HG02852 (cell line): Measurements from ENCODE around the gene EFNA5.

ENCODE experiments used
- ATAC-seq: cut with Tn5 transposase; IDR thresholded peaks from one replicate; pipeline ENCODE4 v1.9.1; 2021; ENCODE audit warnings: mild to moderate bottlenecking, moderate library complexity; ENCODE audit not compliant: unreplicated experiment

EFNA5 gene

GRCh38 chr5:107341376-107342084 lies 329.2 kb downstream of the EFNA5 start:
- ATAC-seq = no peak

DNA sequence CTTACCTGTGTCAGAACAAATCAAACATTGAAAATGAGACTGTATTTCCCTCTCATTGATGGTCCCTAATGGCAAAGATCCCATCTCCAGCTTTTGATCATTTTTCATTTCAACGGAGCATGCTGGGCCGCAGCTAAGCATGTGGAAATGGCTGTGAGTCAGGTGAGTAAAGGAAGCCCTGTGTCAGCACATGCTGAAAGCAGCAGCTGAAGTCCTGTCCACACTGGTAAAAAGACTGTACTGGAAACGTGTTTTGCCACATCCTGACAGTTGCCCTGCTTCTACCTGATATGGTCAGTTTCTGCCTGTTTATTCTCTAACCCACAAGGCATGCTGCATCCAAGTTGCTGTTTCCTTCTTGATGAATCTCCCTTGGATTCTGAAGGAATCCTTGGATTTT lies 330.1 kb downstream of the EFNA5 start:
- ATAC-seq = no peak

DNA sequence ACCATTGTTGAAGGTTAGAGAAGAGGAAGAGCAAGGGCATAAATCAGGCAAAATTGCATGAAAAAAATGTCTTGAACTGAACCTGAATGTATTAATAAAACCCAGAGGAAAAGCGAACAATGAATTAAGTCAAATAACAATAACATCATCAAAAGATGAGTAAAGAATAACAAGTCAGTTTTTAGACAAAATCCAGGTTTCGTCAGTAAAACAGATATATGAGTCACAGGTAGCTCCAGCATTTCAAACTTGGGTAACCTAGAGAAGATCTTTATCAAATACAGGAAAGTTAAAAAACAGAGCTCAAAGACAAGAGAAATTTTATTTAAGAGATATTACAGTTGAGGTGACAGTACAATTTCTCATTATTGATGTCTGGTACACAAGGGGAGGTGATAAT lies 332.4 kb downstream of the EFNA5 start:
- no peak for ATAC-seq

- no peak for ATAC-seq
Measured at GRCh38 chr5:107337281-107337680, 333.5 kb downstream of the EFNA5 start.

DNA sequence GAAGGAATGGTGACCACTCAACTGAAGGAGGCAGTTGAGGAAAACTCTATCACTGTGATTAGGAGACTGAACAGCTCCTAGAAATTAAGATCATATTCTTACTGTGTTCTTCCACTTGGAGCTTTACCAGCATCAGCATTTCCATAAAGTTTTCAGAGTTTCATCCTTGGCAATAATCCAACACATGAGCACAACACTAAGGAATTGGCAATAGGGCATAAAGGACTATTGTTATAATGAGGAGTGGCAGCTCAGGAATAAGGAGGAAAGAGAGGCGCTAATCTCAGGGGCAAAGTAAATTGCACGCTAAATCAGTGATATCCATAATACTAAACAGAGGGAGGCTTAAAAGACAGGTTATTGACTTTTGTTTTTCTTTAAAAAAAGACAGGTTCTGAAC lies 338.9 kb downstream of the EFNA5 start:
- ATAC-seq = no peak

GRCh38 chr5:107331312-107331711 lies 339.4 kb downstream of the EFNA5 start:
- no peak for ATAC-seq

DNA sequence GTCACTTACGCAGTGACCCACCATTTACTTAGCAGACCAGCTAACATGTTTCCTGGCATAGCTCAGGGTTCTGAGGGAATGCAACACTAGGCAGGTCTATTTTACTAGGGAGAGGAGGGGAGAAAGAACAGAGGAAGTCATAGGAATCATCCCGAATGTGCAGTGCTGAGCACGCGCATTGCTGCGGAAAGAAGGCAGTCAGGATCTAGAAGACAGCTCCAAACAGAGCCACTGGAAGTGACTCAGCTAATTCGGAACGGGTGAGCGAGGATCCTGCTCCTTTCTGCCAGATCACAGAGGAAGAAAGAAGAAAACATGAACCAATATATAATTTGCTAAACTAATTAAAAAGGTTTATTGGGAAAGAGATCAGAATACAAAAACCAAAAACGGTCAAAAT lies 339.8 kb downstream of the EFNA5 start:
- ATAC-seq = no peak

GRCh38 chr5:107329850-107330249 lies 340.9 kb downstream of the EFNA5 start:
- ATAC-seq = no peak
